Prostate gland (tissue), 2 donors: ENCODE measurements around the gene TPBGL. TPM values are rescaled to one million over a fixed set of nuclear protein-coding genes. Genes with fewer than 3 reads are reported as not detected.

ENCODE experiments used
- DNase-seq: peaks from one replicate; pipeline ENCODE4 v3.0.0-alpha.2; 2019; ENCODE audit warnings: low spot score
- H3K27ac ChIP-seq, 2 donors: fragments of 200-600 bp; sonication (generic); 2 replicates each; pipeline ENCODE4 v1.5.1; 2017 to 2019
- H3K27me3 ChIP-seq: fragments of 200-600 bp; sonication (generic); replicated peaks from 2 replicates; pipeline ENCODE4 v1.5.1; 2019; ENCODE audit not compliant: insufficient read depth
- H3K36me3 ChIP-seq, 2 donors: fragments of 200-600 bp; sonication (generic); 1 replicate in 1 of 2; 2 replicates in 1 of 2; pipeline versions ENCODE4 v1.5.1 to v1.8.1; 2017 to 2019
- H3K4me1 ChIP-seq: fragments of 200-600 bp; sonication (generic); replicated peaks from 2 replicates; pipeline ENCODE4 v1.5.1; 2019
- H3K4me3 ChIP-seq, 2 donors: fragments of 200-600 bp; sonication (generic); 2 replicates each; pipeline ENCODE4 v1.5.1; 2017 to 2019
- H3K9me3 ChIP-seq: fragments of 200-600 bp; sonication (generic); 2 replicates; pipeline ENCODE4 v1.5.1; 2017
- POLR2A ChIP-seq: fragments of 450-650 bp; IDR thresholded peaks from one replicate; pipeline ENCODE4 v1.6.1; 2016; ENCODE audit warnings: antibody characterized with exemption, mild to moderate bottlenecking
- POLR2AphosphoS5 ChIP-seq: sonication (generic); formaldehyde crosslinking; IDR thresholded peaks from one replicate; pipeline ENCODE4 v1.6.1; 2017; ENCODE audit warnings: antibody characterized with exemption
- WGBS: methylation state at CpG from one replicate; pipeline ENCODE4 v1.1.5; 2018; 5-methylcytosine and 5-hydroxymethylcytosine counted together
- intact Hi-C: fragments of 100-400 bp; cut with DNase I; formaldehyde crosslinking; loops from one replicate; pipeline ENCODE4 v1.14.2; 2022
- total RNA-seq, 2 donors: library from RNA; depleted of rRNA; stranded (reverse); fragments of >200 nt; gene quantifications; one replicate each; pipeline ENCODE4 v1.1.0, GENCODE V29; 2016
- TF ChIP-seq, protein P1 (sequence below), 4 experiments: fragments of 200-600 bp in 2 of 4; fragments of 450-650 bp in 2 of 4; sonication (generic) in 2 of 4; IDR thresholded peaks; 1 replicate in 3 of 4; 2 replicates in 1 of 4; pipeline ENCODE4 v1.5.1; 2016 to 2019; ENCODE audit warnings: antibody characterized with exemption in 4 of 4, mild to moderate bottlenecking in 2 of 4, moderate library complexity in 2 of 4

Gene TPBGL
- total RNA-seq, 2 donors from 2014 or later: 0.68 to 8.3 TPM

DNA sequence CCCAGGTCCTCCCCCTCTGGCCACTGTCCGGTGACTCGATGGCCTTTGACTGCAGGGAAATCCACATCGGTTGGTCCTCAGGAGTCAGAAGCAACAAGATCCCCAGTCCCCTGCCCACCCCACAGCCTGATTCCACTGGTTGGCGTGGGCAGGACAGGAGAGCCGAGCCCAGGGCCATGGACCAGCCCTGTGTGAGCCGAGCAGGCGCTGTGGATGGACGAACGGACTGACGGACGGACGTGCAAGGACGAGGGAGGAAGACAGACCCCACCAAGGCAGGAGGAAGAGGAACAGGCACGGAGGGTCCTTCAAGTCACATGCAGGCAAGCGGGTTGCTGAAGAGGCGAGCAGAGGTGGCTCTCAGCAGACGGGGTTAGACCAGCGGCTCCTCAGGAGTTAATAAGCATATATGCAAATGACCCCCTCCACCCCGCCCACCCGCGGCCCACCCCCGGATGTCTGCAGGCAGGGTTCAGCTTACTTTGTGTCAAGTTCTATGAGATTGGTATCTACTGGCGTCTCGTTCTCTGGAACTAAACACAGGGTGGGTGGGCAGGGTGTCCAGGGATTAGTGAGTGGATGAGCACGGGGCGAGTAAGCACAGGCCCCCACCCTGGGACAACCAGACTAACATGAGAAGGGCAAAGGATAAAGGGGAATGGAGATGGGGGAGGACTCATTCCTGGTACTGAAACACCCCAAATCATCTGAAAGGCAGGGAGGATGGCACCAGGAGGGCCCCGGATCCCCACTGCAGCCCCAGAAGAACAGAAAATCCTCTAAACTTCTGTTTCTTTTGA is 26.8 kb downstream of the TPBGL start:
- Histone ChIP-seq H3K36me3 (no peaks in the 10 kb centered on the region), H3K4me1 (no peaks in the 10 kb centered on the region), H3K9me3 (no peaks in the 10 kb centered on the region), H3K4me3 (no peak overlapping the region), H3K27ac (no peak overlapping the region), H3K27me3 (no peaks in the 10 kb centered on the region)
- 70% methylated on average over 27 of the region's 27 CpGs for WGBS
- intact Hi-C loops: no loop called here
- TF ChIP-seq POLR2A (no peak), POLR2AphosphoS5 (no peak)
- TF ChIP-seq, protein P1, sequence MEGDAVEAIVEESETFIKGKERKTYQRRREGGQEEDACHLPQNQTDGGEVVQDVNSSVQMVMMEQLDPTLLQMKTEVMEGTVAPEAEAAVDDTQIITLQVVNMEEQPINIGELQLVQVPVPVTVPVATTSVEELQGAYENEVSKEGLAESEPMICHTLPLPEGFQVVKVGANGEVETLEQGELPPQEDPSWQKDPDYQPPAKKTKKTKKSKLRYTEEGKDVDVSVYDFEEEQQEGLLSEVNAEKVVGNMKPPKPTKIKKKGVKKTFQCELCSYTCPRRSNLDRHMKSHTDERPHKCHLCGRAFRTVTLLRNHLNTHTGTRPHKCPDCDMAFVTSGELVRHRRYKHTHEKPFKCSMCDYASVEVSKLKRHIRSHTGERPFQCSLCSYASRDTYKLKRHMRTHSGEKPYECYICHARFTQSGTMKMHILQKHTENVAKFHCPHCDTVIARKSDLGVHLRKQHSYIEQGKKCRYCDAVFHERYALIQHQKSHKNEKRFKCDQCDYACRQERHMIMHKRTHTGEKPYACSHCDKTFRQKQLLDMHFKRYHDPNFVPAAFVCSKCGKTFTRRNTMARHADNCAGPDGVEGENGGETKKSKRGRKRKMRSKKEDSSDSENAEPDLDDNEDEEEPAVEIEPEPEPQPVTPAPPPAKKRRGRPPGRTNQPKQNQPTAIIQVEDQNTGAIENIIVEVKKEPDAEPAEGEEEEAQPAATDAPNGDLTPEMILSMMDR (IDR thresholded peaks at IDR 0.05): no peak
- DNase-seq: no peak

DNA sequence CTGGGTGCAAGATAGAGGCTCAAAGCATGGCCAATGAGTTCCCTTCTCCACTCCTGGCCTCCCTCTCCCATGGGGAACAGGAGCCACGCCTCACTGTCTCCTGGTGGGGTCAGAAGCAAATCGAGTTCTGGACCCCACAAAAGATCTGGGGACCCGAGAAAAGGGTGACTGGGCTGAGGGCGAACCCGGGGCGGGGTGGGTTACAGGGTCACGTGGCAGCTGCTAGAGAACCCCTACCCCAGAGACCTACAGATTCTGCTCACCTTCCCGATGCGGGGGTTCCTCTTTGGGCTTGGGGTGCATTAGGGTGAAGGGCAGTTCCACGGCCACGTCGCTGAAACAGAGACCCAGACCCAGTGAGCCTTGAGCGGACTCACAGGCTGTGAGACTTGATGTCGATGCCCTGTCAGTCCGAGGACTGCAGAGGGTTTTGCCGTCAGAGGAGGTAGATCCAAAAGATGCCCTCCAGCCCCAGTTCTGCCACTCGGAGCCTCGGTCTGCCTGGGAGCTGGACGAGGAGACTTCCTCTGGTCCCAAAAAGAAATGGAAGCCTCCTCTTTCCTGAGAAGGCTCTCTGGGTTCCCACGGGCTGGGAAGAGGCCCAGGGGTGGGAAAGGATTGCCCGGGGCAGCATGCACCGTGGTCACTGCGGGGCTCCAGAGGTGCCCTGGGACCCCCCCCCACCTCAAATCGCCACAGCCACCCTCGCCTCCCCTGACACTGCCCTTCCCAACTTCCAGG is 28.2 kb downstream of the TPBGL start:
- Histone ChIP-seq H3K4me3 (no peak overlapping the region), H3K4me1 (no peaks in the 10 kb centered on the region), H3K27me3 (no peaks in the 10 kb centered on the region), H3K9me3 (no peaks in the 10 kb centered on the region), H3K36me3 (no peaks in the 10 kb centered on the region), H3K27ac (no peak overlapping the region)
- intact Hi-C loops: no loop called here
- WGBS: 89% methylated on average over 25 of the region's 25 CpGs
- TF ChIP-seq POLR2A: no peak
- DNase-seq: no peak

DNA sequence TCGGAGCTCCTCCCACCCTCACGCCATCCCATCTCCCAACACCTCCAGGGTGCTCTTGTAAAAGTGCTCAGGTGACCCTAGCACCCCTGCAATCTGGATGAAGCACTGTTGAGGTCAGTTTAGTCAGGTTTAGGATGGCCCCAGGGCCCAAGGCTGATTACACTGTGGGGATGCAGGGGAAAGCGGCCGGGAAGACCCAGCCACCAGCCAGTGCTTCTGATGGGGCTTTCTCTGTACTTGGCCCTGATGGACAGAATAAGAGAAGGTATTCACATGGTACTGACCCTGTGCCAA is 28.7 kb downstream of the TPBGL start:
- Histone ChIP-seq H3K27me3 (no peaks in the 10 kb centered on the region), H3K27ac (no peak overlapping the region), H3K36me3 (no peaks in the 10 kb centered on the region), H3K9me3 (no peaks in the 10 kb centered on the region), H3K4me1 (no peaks in the 10 kb centered on the region), H3K4me3 (no peak overlapping the region)
- no peak for TF ChIP-seq POLR2AphosphoS5
- TF ChIP-seq POLR2A: no peak
- intact Hi-C loops: no loop called here
- 96% methylated on average over 4 of the region's 4 CpGs for WGBS
- DNase-seq: no peak

DNA sequence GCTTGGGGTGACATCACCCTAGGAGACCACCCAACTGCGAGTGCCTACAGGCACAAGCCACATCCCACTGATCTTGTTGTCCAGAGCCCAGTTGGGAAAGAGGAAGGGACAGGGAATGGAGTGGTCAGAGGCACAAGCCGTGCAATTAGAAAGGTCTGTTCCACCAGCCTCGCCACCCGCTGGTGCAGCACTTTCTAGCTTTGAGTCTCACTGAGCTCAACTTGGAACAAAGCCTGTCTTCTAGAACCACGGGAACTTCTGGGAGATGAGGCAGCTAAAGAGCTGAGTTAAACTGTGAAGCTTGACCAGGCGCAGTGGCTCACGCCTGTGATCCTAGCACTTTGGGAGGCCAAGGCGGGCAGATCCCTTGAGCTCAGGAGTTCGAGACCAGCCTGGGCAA is 29.3 kb downstream of the TPBGL start:
- DNase-seq: no peak
- intact Hi-C loops: no loop called here
- Histone ChIP-seq H3K4me3 (no peak overlapping the region), H3K27me3 (no peaks in the 10 kb centered on the region), H3K36me3 (no peaks in the 10 kb centered on the region), H3K27ac (no peak overlapping the region), H3K9me3 (no peaks in the 10 kb centered on the region), H3K4me1 (no peaks in the 10 kb centered on the region)
- 90% methylated on average over 9 of the region's 9 CpGs for WGBS
- TF ChIP-seq, protein P1 (IDR thresholded peaks at IDR 0.05): no peak
- TF ChIP-seq POLR2AphosphoS5: no peak
- TF ChIP-seq POLR2A: no peak

DNA sequence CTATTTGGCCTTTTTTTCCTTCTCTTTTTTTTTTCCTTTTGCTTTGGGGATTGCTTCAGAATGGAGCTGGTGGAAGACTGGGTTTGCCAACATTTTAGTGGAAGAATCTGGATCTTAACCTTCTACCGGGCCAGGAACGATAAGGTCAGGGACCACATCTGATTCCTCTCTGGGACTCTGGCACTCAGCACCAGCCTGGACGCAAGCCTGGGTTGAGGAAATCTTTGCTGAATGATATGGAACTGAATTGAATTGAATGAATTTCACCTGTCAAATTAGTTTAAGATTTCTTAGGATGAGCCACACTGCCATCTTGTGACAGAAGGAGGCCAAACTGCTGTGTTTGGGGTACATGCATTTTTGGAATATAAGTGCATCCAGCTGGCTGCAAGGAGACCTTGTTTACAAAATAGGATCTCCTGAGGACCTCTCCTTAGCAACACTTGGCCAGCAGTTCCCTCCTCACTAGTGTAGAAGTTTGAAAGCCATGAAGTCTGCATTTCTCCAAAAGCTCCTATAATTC is 30.4 kb downstream of the TPBGL start:
- 67% methylated on average over 3 of the region's 3 CpGs for WGBS
- intact Hi-C loops: no loop called here
- H3K27ac ChIP-seq: no peak overlapping the region
- no peak overlapping the region for H3K4me3 ChIP-seq
- DNase-seq: no peak
- no peaks in the 10 kb centered on the region for H3K36me3 ChIP-seq
- H3K9me3 ChIP-seq: no peaks in the 10 kb centered on the region
- no peaks in the 10 kb centered on the region for H3K27me3 ChIP-seq
- TF ChIP-seq POLR2A: no peak
- TF ChIP-seq POLR2AphosphoS5: no peak
- TF ChIP-seq, protein P1 (IDR thresholded peaks at IDR 0.05): no peak
- no peaks in the 10 kb centered on the region for H3K4me1 ChIP-seq
